ENCODE measurements around the gene SMOC1. TPM values are rescaled to one million over a fixed set of nuclear protein-coding genes. Genes with fewer than 3 reads are reported as not detected.

Gene SMOC1
- 0.10 TPM for polyA plus RNA-seq (2013, experiment 1 of 2)
- 0.07 TPM for polyA plus RNA-seq (2013, experiment 2 of 2)

- Histone ChIP-seq H3K23ac (ENCODE audit: low read length in 2 of 2) (no peak within 1 kb of the TSS), H2AFZ (ENCODE audit: low read depth, low read length) (no peak within 1 kb of the TSS), H3K79me1 (replicated peaks; ENCODE audit: low read length, poor library complexity, severe bottlenecking) (no peaks in the 10 kb centered on the region), H3K4me1 (ENCODE audit: control insufficient read depth, insufficient read depth, low read depth, low read length) (peaks cover 10% of the 10 kb centered on the region), H4K91ac (ENCODE audit: low read length) (no peak within 1 kb of the TSS), H2BK5ac (ENCODE audit: low read depth, low read length, poor library complexity, severe bottlenecking) (no peak within 1 kb of the TSS), H3K4me3 (ENCODE audit: insufficient read depth in 1 of 2, low read depth in 1 of 2, low read length in 2 of 2) (peak within 1 kb of the TSS; percentile 69 to 82), H3K14ac (ENCODE audit: low read length in 2 of 2) (no peak within 1 kb of the TSS), H2BK12ac (ENCODE audit: low read length in 2 of 2) (no peak within 1 kb of the TSS), H3K27ac (ENCODE audit: low read length, poor library complexity, severe bottlenecking) (no peak within 1 kb of the TSS), H3K9me3 (ENCODE audit: control insufficient read depth, low read length) (no peaks in the 10 kb centered on the region), H3K36me3 (ENCODE audit: control insufficient read depth in 1 of 2, insufficient read depth in 2 of 2, low read depth in 1 of 2, low read length in 2 of 2) (no peaks in the 10 kb centered on the region), H2BK120ac (ENCODE audit: low read depth, low read length) (no peak within 1 kb of the TSS), H3K4me2 (ENCODE audit: low read length, poor library complexity, severe bottlenecking) (peak within 1 kb of the TSS; percentile 83), H3K27me3 (ENCODE audit: control insufficient read depth in 1 of 2, insufficient read depth in 1 of 2, low read length in 2 of 2) (peaks cover 0 to 28% of the 10 kb centered on the region in 2 experiments), H3K4ac (ENCODE audit: low read depth in 1 of 2, low read length in 2 of 2) (no peak within 1 kb of the TSS), H2AK5ac (ENCODE audit: low read length, severe bottlenecking) (no peak within 1 kb of the TSS), H2BK15ac (ENCODE audit: low read depth, poor library complexity, severe bottlenecking) (no peak within 1 kb of the TSS), H4K8ac (ENCODE audit: low read length) (no peak within 1 kb of the TSS), H3K9ac (ENCODE audit: low read length) (peak within 1 kb of the TSS; percentile 61), H3K18ac (ENCODE audit: low read depth in 1 of 2, low read length in 2 of 2) (no peak within 1 kb of the TSS)
- peak; percentile 2 for DNase-seq
- 4% methylated on average over 64 of the region's 67 CpGs for WGBS
These were observed at the start of gene SMOC1 for GRCh38 chr14:69879175-69880043. Gene SMOC1 (plus strand): TSS chr14:69879416. CDS start chr14:69879679, 263 bp downstream.

- Histone ChIP-seq H3K9me3 (ENCODE audit: control insufficient read depth, low read length) (no peaks in the 10 kb centered on the region), H4K91ac (ENCODE audit: low read length) (no peak overlapping the region), H2BK120ac (ENCODE audit: low read depth, low read length) (no peak overlapping the region), H3K4me2 (ENCODE audit: low read length, poor library complexity, severe bottlenecking) (no peak overlapping the region), H3K27ac (ENCODE audit: low read length, poor library complexity, severe bottlenecking) (no peak overlapping the region), H3K23ac (ENCODE audit: low read length in 2 of 2) (no peak overlapping the region), H3K36me3 (ENCODE audit: control insufficient read depth in 1 of 2, insufficient read depth in 2 of 2, low read depth in 1 of 2, low read length in 2 of 2) (no peaks in the 10 kb centered on the region), H3K4me3 (ENCODE audit: insufficient read depth in 1 of 2, low read depth in 1 of 2, low read length in 2 of 2) (no peak overlapping the region), H3K79me1 (replicated peaks; ENCODE audit: low read length, poor library complexity, severe bottlenecking) (no peaks in the 10 kb centered on the region), H3K14ac (ENCODE audit: low read length in 2 of 2) (no peak overlapping the region), H2BK5ac (ENCODE audit: low read depth, low read length, poor library complexity, severe bottlenecking) (no peak overlapping the region), H3K27me3 (ENCODE audit: control insufficient read depth in 1 of 2, insufficient read depth in 1 of 2, low read length in 2 of 2) (peaks cover 22 to 42% of the 10 kb centered on the region in 2 experiments), H2BK12ac (ENCODE audit: low read length in 2 of 2) (no peak overlapping the region), H2AFZ (ENCODE audit: low read depth, low read length) (no peak overlapping the region), H2BK15ac (ENCODE audit: low read depth, poor library complexity, severe bottlenecking) (no peak overlapping the region), H3K9ac (ENCODE audit: low read length) (no peak overlapping the region), H3K4ac (ENCODE audit: low read depth in 1 of 2, low read length in 2 of 2) (no peak overlapping the region), H2AK5ac (ENCODE audit: low read length, severe bottlenecking) (no peak overlapping the region), H3K4me1 (ENCODE audit: control insufficient read depth, insufficient read depth, low read depth, low read length) (no peaks in the 10 kb centered on the region), H3K18ac (ENCODE audit: low read depth in 1 of 2, low read length in 2 of 2) (no peak overlapping the region), H4K8ac (ENCODE audit: low read length) (no peak overlapping the region)
- DNase-seq: no peak
- WGBS: 100% methylated on average over 1 of the region's 3 CpGs
These were observed 40.3 kb upstream of the SMOC1 start for GRCh38 chr14:69838881-69839416.

GRCh38 chr14:69839661-69840060 is 39.6 kb upstream of the SMOC1 start:
- H3K79me1 ChIP-seq (replicated peaks; ENCODE audit: low read length, poor library complexity, severe bottlenecking): no peaks in the 10 kb centered on the region
- no peaks in the 10 kb centered on the region for H3K4me1 ChIP-seq (ENCODE audit: control insufficient read depth, insufficient read depth, low read depth, low read length)
- DNase-seq: no peak
- H2BK120ac ChIP-seq (ENCODE audit: low read depth, low read length): no peak overlapping the region
- no peak overlapping the region for H3K4ac ChIP-seq (ENCODE audit: low read depth in 1 of 2, low read length in 2 of 2)
- 100% methylated on average over 1 of the region's 3 CpGs for WGBS
- H4K91ac ChIP-seq (ENCODE audit: low read length): no peak overlapping the region
- H3K23ac ChIP-seq (ENCODE audit: low read length in 2 of 2): no peak overlapping the region
- H2AK5ac ChIP-seq (ENCODE audit: low read length, severe bottlenecking): no peak overlapping the region
- H4K8ac ChIP-seq (ENCODE audit: low read length): no peak overlapping the region
- no peak overlapping the region for H3K27ac ChIP-seq (ENCODE audit: low read length, poor library complexity, severe bottlenecking)
- H2BK12ac ChIP-seq (ENCODE audit: low read length in 2 of 2): no peak overlapping the region
- H3K18ac ChIP-seq (ENCODE audit: low read depth in 1 of 2, low read length in 2 of 2): no peak overlapping the region
- H3K9ac ChIP-seq (ENCODE audit: low read length): no peak overlapping the region
- no peak overlapping the region for H3K4me3 ChIP-seq (ENCODE audit: insufficient read depth in 1 of 2, low read depth in 1 of 2, low read length in 2 of 2)
- peak overlapping the region in 1 of 2 experiments; percentile 61 for H3K14ac ChIP-seq (ENCODE audit: low read length in 2 of 2)
- H3K36me3 ChIP-seq (ENCODE audit: control insufficient read depth in 1 of 2, insufficient read depth in 2 of 2, low read depth in 1 of 2, low read length in 2 of 2): no peaks in the 10 kb centered on the region
- H2BK15ac ChIP-seq (ENCODE audit: low read depth, poor library complexity, severe bottlenecking): no peak overlapping the region
- no peak overlapping the region for H3K4me2 ChIP-seq (ENCODE audit: low read length, poor library complexity, severe bottlenecking)
- no peak overlapping the region for H2BK5ac ChIP-seq (ENCODE audit: low read depth, low read length, poor library complexity, severe bottlenecking)
- H3K9me3 ChIP-seq (ENCODE audit: control insufficient read depth, low read length): no peaks in the 10 kb centered on the region
- no peak overlapping the region for H2AFZ ChIP-seq (ENCODE audit: low read depth, low read length)
- peaks cover 22 to 47% of the 10 kb centered on the region in 2 experiments for H3K27me3 ChIP-seq (ENCODE audit: control insufficient read depth in 1 of 2, insufficient read depth in 1 of 2, low read length in 2 of 2)

GRCh38 chr14:69841656-69842055 is 37.6 kb upstream of the SMOC1 start:
- no peaks in the 10 kb centered on the region for H3K9me3 ChIP-seq (ENCODE audit: control insufficient read depth, low read length)
- H4K91ac ChIP-seq (ENCODE audit: low read length): no peak overlapping the region
- WGBS: 58% methylated on average over 5 of the region's 5 CpGs

More at GRCh38 chr14:69841656-69842055, 37.6 kb upstream of the SMOC1 start:
- Histone ChIP-seq H3K4me1 (ENCODE audit: control insufficient read depth, insufficient read depth, low read depth, low read length) (peaks cover 3% of the 10 kb centered on the region), H3K36me3 (ENCODE audit: control insufficient read depth in 1 of 2, insufficient read depth in 2 of 2, low read depth in 1 of 2, low read length in 2 of 2) (no peaks in the 10 kb centered on the region), H3K23ac (ENCODE audit: low read length in 2 of 2) (no peak overlapping the region), H2BK15ac (ENCODE audit: low read depth, poor library complexity, severe bottlenecking) (no peak overlapping the region), H2AK5ac (ENCODE audit: low read length, severe bottlenecking) (no peak overlapping the region), H3K27me3 (ENCODE audit: control insufficient read depth in 1 of 2, insufficient read depth in 1 of 2, low read length in 2 of 2) (peaks cover 29 to 54% of the 10 kb centered on the region in 2 experiments), H3K9ac (ENCODE audit: low read length) (no peak overlapping the region), H2BK12ac (ENCODE audit: low read length in 2 of 2) (no peak overlapping the region), H3K4me3 (ENCODE audit: insufficient read depth in 1 of 2, low read depth in 1 of 2, low read length in 2 of 2) (no peak overlapping the region), H2BK120ac (ENCODE audit: low read depth, low read length) (no peak overlapping the region), H3K18ac (ENCODE audit: low read depth in 1 of 2, low read length in 2 of 2) (no peak overlapping the region), H2BK5ac (ENCODE audit: low read depth, low read length, poor library complexity, severe bottlenecking) (no peak overlapping the region), H3K4ac (ENCODE audit: low read depth in 1 of 2, low read length in 2 of 2) (no peak overlapping the region), H3K4me2 (ENCODE audit: low read length, poor library complexity, severe bottlenecking) (no peak overlapping the region), H3K79me1 (replicated peaks; ENCODE audit: low read length, poor library complexity, severe bottlenecking) (no peaks in the 10 kb centered on the region), H3K14ac (ENCODE audit: low read length in 2 of 2) (no peak overlapping the region), H4K8ac (ENCODE audit: low read length) (no peak overlapping the region), H2AFZ (ENCODE audit: low read depth, low read length) (no peak overlapping the region), H3K27ac (ENCODE audit: low read length, poor library complexity, severe bottlenecking) (no peak overlapping the region)
- no peak for DNase-seq

Data from mesenchymal stem cell (in vitro differentiated cells and primary cell).